NCI-H345 treated with DMSO at 0.1 percent for 48 hours (cell line): ENCODE data around the gene BARX1.
"Not testable (repeated sequence)": the region's sequence is repeated elsewhere in the genome, so short reads cannot be mapped to it uniquely, and the experiment has no call there.

Source experiments
- DNase-seq: peaks from one replicate; lab custom pipeline; 2025; ENCODE audit not compliant: unreplicated experiment; lab: John Stamatoyannopoulos, UW

The BARX1 gene

DNA sequence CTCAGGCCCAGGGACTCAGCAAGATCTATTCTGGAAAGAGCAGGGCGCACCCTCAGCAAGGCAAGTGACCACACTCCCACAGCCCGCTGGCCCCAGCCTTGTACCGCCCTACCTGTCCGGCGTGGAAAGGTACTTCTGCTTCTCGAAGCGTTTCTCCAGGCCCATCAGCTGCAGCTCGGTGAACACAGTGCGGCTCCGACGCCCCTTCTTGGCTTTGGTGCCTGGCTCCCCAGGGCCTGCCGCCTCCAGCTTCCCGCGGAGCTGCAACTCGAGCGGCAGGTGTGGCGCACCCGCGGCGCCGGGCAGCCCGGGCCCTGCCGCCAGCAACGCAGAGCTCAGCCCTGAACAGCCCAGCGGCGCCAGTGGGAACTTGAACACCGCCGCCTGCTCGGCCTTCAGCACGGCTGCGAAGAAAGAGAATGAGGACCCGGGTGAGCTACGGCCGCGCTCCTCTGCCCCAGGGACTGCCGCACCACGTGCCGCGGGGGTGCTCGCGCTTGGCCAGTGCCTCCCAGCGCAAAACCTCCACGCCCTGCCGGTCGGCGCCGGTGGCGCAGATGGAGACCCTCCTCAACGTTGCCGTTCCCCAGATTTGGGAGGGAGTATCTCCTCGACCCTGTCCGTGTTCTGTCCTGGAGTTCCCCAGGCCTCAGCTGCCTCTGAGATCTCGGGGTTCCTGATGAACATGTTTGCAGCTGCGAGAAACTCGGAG, 2.2 kb downstream of the BARX1 start:
- DNase-seq, result no peak

DNA sequence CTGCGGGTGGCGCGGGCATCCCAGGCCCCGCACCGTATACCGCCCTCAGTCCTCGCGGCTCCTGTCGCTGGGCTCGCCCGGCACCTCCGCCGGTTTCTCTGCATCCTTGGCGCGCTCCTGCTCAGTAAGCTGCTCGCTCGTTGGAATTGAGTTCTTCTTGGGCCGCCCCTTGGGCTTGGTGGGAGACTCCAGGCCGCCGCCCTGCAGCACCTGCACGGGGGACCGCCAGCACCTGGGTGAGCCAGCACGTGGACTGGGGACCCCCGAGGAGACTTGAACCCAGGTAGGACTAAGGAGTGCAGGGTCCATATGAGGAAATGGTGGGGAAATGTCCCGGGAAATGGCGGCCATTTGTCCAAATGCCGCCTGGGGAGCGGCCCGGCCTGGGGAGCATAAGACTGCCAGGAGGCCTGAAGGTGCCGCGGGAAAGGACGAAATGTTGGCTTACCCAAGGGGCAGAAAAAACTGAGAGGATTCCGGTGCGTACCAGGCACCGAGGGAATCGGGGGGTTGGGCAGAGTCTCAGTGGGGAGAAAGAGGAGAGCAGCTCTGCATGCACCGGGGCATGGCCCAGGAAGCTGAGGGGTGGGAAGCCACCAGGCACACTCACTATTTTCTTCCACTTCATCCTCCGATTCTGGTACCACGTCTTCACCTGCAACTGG, 2.9 kb downstream of the BARX1 start:
- DNase-seq, result no peak

- DNase-seq, result no peak
These were observed 3.5 kb downstream of the BARX1 start for GRCh38 chr9:93951655-93952118.

DNA sequence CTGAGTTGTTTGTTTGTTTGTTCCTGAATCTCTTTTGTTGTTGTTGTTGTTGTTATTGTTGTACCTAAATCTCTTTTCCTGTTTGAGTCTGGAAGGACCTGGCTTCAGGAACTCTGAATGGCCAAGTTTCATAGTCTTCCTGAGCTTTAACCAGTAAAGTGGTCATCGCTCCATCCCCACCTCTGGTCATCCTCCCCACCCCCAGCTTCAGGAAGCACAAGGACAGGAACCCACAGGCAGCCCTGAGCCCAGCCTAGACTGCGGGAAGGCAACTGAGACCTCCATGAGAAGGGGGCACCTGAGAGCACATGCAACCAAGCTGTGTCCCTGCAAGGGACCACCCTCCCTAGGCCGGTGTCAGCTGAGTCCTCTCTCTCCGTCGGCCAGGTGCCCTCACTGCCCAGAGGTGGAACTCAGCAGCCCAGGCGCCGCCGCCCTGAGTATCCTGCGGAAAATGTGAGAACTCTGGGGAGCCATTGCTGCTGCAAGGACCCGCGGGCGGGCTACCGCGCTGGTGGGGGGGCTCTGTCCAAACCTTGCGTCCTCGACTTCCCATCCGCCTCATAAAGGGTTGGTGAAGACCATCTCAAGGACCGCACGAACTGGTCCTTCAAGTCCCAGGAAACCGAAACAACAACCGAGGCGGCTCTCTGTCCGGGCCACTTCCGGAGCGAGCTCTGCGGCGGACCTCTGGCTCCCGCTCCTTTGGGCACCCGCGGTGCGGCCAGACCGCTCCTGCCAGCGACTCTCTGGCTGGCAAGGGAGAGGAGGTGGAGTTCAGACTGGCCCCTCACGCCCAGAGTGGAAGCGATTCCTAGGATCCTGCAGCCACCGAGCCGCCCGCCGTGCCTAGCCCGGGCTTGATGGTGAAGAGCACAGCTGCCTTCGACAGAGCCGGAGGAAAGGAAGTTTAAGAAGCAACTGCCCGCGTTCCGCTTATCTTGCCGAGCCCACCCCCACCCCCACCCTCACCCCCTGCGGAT, 4.2 kb downstream of the BARX1 start:
- no peak for DNase-seq

- no peak for DNase-seq
These were observed 5.3 kb downstream of the BARX1 start for GRCh38 chr9:93949694-93950449.

- DNase-seq, result no peak
These were observed 6.0 kb downstream of the BARX1 start for GRCh38 chr9:93949073-93949693.

DNA sequence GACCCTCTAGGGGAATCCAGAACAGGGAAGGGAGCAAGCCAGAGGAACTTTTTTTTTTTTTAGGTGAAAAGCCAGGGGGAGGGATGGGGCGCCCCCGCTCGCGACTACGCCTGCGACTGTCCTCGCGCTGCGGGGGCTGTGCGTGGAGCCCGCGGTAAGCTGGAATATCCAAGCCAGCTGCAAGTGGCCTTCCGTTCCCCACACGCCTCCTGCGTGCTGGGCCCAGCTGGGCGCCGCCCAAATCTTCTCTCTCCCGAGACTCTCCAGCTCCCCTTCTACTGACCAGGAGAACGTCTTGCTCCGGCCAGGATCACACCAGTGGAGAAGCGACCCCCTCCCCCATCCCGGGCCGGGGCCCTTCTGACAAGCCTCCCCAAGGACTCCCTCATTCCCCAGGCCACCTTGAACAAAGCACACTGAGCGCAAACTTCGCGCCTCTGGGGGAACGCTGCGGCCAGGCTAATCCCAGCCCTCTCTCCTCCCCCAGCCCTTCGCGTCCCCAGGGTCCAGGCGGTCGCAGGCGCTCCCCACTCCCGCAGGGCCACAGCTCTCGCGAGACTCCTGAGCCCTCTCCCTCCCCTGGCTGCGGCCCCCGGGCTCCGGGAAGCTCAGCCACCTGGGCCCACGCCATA, 6.6 kb downstream of the BARX1 start:
- no peak for DNase-seq

DNA sequence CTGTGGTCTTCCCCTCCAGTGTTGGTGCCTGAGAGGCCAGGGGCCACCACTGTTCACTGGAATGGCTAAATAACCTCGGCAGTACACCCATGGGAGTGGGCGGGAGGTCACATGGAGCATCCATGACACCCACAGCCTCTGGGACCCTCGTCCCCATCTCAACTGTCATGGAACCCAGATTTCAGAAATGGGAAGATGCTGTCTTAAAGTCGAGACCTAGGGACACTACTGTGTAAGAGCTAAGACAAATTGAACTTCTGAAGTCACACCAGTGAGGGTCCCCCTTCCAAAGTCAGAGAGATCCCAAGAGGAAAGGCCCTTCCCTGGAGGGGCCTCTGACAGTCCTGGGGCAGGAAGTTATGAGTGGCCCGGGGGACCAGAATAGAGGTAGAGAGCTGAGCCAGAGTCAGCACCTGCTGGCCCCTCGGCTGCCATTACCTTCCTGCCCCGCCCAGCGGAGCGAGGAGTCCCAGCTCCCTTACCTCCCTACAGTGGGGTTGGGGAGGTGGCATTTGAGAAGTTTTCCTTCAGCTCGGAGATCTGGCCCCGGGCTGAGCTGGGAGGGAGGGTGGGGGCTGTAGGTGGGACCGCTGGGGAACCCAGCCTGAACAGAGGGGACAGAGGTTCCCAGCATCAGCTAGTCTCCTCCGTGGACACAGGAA, 7.6 kb downstream of the BARX1 start:
- no peak for DNase-seq

DNA sequence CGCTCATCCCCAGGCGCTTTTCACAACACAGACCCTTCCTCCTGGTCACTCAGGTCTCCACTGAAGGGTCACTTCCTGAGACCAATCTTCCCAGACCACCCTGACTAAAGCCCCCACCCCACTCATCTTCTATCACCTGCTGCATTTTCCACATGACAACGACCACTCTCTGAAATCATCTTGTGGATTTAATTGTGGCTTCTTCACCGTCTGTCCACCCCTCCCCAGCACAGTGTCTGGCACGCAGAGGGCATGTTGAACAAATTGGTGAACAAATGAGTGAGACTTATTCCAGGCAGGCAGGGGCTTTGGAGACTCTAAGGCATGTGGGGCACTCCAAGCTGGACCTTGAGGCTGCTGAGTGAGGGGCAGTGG, 8.8 kb downstream of the BARX1 start:
- DNase-seq, result no peak

- DNase-seq, result no peak
These were observed 9.5 kb downstream of the BARX1 start for GRCh38 chr9:93945400-93946337.

DNA sequence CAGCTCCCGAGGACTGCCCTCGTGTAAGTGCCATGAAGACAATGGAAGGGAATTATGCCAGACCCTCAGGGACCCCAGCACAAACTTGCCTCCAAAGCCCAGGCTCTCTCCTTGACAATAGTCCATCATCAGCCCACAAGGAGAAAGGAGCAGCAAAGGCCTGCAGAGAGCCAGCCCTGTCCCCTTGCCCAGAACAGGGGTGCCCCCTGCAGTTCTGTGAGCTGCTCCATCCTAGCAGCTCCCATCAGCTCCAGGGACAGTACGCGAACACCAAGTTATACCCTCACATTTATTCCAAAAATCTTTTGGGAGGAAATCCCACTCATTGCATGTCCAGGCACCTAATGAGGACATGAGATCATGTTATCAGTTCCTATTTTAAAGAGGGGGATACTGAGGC, 11.1 kb downstream of the BARX1 start:
- DNase-seq, result no peak

- DNase-seq, result no peak
These were observed 13.0 kb downstream of the BARX1 start for GRCh38 chr9:93942161-93942560.

- no peak for DNase-seq
These were observed 13.7 kb downstream of the BARX1 start for GRCh38 chr9:93941493-93941892.

- no peak for DNase-seq
These were observed 14.2 kb downstream of the BARX1 start for GRCh38 chr9:93940951-93941350.

DNA sequence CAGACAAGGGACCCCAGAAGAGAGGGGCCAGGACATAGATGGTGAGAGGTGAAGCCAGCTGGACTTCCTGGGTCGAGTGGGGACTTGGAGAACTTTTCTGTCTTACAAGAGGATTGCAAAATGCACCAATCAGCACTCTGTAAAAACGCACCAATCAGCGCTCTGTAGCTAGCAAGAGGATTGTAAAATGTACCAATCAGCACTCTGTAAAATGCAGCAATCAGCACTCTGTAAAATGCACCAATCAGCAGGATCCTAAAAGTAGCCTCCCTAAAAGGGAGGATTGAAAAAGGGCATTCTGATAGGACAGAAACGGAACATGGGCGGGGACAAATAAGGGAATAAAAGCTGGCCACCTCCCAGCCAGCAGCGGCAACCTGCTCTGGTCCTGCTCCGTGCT, 15.6 kb downstream of the BARX1 start:
- DNase-seq, result not testable (repeated sequence)

DNA sequence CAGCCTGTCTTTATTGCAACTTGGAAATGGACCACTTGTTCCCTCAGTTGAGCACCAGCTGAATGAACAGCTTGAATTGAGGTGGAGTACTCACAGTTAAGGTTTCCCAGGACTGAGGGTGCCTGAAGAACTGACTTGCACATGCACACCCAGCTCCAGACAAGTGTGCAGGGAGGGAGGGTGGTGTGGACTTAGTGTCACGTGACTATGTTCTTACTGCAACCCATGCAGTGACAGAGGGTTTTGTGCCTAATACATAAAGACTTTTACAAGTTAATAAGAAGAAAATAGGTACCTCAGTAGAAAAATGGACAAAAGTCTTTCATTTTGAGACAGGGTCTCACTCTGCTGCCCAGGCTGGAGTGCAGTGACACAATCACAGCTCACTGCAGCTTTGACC, 18.0 kb downstream of the BARX1 start:
- no peak for DNase-seq

DNA sequence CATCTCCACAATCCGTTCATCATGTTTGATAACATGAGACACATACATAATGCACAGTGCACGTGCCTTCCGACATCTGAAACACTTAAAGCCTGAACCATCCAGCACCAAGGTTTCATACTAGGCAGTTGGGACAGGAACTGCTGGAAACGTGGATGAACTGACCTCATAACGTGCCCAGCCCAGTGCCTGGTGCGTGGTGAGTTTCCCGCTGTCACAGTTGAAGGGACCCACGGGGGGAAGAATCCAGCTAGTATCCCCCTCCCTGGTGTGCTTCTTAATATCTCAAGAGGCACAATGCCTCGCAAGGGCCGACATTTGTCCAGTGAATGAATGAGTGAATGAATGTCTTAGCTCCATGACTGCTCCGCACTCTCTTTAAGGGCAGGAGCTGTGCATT, 23.2 kb downstream of the BARX1 start:
- DNase-seq, result no peak

GRCh38 chr9:93930070-93930469, 25.1 kb downstream of the BARX1 start:
- DNase-seq, result no peak
